Activated T-cell treated with anti-CD3 and anti-CD28 coated beads, Interleukin-2, amount 50 U/mL, for 24 hours (primary cell): ENCODE measurements around the gene SPRYD3.

Experiments used
- DNase-seq: peaks from one replicate; pipeline ENCODE4 v3.0.0-alpha.2; 2020
- H3K27ac Mint-ChIP-seq: 2 replicates; pipeline ENCODE4 v1.8.0; 2020; ENCODE audit warnings: mild to moderate bottlenecking, mixed read lengths
- H3K27me3 Mint-ChIP-seq: 2 replicates; pipeline ENCODE4 v1.8.0; 2020; ENCODE audit warnings: mixed read lengths
- H3K36me3 Mint-ChIP-seq: 2 replicates; pipeline ENCODE4 v1.8.0; 2020; ENCODE audit warnings: low read depth, mixed read lengths
- H3K4me1 Mint-ChIP-seq: 2 replicates; pipeline ENCODE4 v1.8.0; 2020; ENCODE audit warnings: low read depth, mixed read lengths
- H3K4me3 Mint-ChIP-seq: 2 replicates; pipeline ENCODE4 v1.8.0; 2020; ENCODE audit warnings: mild to moderate bottlenecking, moderate library complexity, mixed read lengths
- H3K9me3 Mint-ChIP-seq: 2 replicates; pipeline ENCODE4 v1.8.0; 2020; ENCODE audit warnings: mixed read lengths

SPRYD3 gene

GRCh38 chr12:53107122-53107521 is 27.9 kb upstream of the SPRYD3 start:
- H3K27ac Mint-ChIP-seq, result no peak overlapping the region
- H3K4me1 Mint-ChIP-seq, result peaks cover 23% of the 10 kb centered on the region
- no peaks in the 10 kb centered on the region for H3K9me3 Mint-ChIP-seq
- no peak for DNase-seq
- no peak overlapping the region for H3K4me3 Mint-ChIP-seq
- H3K36me3 Mint-ChIP-seq, result no peaks in the 10 kb centered on the region
- no peaks in the 10 kb centered on the region for H3K27me3 Mint-ChIP-seq

DNA sequence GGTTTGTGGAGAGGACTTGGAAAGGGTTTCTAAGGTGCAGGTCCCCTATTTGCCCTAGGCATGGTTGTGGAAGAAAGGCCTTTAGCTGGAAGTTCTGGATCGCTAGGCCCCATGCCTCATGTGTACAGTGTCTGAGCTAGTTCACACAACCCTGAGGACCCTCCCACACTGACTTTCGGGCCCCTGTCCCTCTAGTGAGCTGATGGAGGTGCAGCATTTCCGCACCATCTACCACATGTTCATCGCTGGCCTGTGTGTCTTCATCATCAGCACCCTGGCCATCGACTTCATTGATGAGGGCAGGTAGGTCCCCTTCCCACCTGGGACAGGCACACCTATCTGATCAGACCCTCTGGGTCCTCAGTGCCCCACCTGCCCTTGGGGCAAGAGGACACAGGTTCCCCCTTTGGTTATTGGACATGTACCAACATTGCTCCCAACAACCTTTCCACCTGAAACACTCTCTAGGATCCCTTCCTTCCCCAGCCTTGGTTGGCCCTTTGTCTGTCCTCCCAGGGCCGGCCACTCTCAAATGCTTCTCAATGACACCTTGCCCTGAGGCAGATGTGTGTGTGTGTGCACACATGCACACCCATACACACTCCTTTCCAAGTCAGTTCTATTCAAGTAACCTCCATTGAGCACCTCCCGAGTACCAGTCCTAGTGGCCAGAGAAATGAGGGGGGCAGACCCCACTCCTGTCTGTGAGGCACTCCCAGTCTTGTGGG is 26.7 kb upstream of the SPRYD3 start:
- no peak overlapping the region for H3K4me3 Mint-ChIP-seq
- no peaks in the 10 kb centered on the region for H3K27me3 Mint-ChIP-seq
- H3K4me1 Mint-ChIP-seq, result peaks cover 25% of the 10 kb centered on the region
- H3K9me3 Mint-ChIP-seq, result no peaks in the 10 kb centered on the region
- H3K27ac Mint-ChIP-seq, result no peak overlapping the region
- H3K36me3 Mint-ChIP-seq, result no peaks in the 10 kb centered on the region
- DNase-seq, result no peak

GRCh38 chr12:53105256-53105655 is 26.1 kb upstream of the SPRYD3 start:
- H3K4me1 Mint-ChIP-seq, result peaks cover 25% of the 10 kb centered on the region
- H3K36me3 Mint-ChIP-seq, result no peaks in the 10 kb centered on the region
- H3K9me3 Mint-ChIP-seq, result no peaks in the 10 kb centered on the region
- no peak for DNase-seq
- H3K27me3 Mint-ChIP-seq, result no peaks in the 10 kb centered on the region
- no peak overlapping the region for H3K27ac Mint-ChIP-seq
- H3K4me3 Mint-ChIP-seq, result no peak overlapping the region

DNA sequence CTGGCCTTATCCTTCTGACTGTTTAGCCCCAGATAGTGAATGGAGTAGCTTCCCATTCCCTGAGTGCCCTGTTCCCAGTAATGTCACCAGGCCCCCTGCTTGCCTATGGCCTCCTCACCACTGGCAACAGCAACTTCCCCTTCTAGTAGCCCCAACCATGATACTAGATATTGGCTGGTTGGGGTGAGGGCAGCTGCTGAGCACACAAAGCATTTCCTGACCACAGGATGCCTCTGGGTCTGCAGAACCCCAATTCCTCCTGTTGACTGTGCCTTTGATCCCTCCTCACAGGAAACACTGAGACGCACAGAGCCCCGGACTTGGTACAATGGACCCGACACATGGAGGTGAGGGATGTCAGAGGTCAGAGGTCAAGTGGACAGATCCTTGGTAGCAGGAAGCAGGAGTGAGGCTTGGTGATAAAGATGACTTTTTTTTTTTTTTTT is 24.7 kb upstream of the SPRYD3 start:
- peaks cover 31% of the 10 kb centered on the region for H3K4me1 Mint-ChIP-seq
- no peaks in the 10 kb centered on the region for H3K36me3 Mint-ChIP-seq
- peak overlapping the region; percentile 57 for H3K27ac Mint-ChIP-seq
- H3K27me3 Mint-ChIP-seq, result no peaks in the 10 kb centered on the region
- no peaks in the 10 kb centered on the region for H3K9me3 Mint-ChIP-seq
- no peak overlapping the region for H3K4me3 Mint-ChIP-seq
- DNase-seq, result no peak

DNA sequence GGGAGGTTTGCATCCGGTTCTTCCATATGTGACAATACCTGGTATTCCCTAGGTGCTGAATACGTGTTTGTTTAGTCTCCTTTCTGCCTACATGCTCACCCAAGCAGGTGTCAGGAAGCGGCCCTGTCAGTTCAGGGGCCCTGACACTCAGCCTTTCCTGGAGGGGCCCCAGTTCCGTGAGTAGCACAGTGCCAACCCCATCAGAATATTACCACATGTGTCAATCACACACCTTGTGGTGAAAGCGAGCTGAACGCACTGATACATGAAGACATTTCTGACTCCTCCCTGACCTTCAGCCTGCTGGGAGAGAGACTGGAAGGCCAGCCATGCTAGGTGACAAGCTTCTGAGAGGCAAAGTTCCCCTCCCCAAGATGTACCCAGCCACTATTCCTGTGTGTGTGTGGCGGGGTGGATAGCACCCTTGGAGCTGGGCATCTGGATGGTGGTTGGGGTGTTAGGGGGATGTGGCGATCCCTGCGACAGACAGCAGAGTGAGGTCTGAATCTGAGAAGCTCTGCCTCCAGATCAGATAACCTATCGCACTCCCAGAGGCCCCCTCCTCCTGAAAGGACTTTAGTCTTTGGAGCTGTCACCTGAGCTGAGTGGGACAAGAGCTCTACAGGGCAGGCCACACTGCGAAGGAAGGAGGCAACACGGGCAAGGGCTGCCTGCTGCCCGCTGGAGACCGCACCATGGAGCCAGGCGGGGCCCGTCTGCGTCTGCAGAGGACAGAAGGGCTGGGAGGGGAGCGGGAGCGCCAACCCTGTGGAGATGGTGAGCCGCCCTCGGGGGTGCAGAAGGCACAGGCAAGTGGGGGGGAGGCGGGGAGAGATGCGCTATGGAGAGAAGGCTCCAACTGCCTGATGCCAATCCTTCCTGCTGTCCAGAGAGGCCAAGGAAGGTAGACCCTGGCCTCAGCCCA is 24.0 kb upstream of the SPRYD3 start, which contains the start of gene SOAT2:
TSS of gene SOAT2 (plus strand) at position 604 of the 925 bp plus-strand sequence. CDS start at position 696, 92 bp downstream.
- Mint-ChIP-seq H3K27ac (peak within 1 kb of the TSS; percentile 83), H3K27me3 (no peaks in the 10 kb centered on the region), H3K9me3 (no peaks in the 10 kb centered on the region), H3K4me1 (peaks cover 38% of the 10 kb centered on the region), H3K4me3 (peak within 1 kb of the TSS; percentile 35), H3K36me3 (no peaks in the 10 kb centered on the region)
- DNase-seq, result peak; percentile 61

- Mint-ChIP-seq H3K4me3 (no peak overlapping the region), H3K9me3 (no peaks in the 10 kb centered on the region), H3K36me3 (no peaks in the 10 kb centered on the region), H3K4me1 (peaks cover 46% of the 10 kb centered on the region), H3K27me3 (peaks cover under 1% of the 10 kb centered on the region), H3K27ac (peak overlapping the region; percentile 83)
- DNase-seq, result no peak
These were observed 23.0 kb upstream of the SPRYD3 start for GRCh38 chr12:53101931-53102781.

DNA sequence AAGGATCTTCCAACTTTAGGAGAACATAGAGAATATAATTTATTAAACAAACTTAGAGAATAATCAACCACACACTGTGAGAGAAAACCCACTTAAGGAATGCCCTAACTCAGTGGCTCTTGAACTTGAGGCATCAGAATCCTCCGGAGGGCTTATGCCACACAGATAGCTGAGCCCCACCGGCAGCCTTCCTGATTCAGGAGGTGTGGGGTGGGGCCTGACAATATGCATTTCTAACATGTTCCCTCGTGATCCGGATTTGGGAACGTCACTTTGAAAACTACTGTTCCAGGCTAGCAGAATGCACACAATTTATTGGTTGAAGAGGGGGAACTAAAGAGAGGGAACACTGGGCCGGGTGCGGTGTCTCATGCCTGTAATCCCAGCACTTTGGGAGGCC is 22.1 kb upstream of the SPRYD3 start:
- H3K4me1 Mint-ChIP-seq, result peaks cover 54% of the 10 kb centered on the region
- H3K27me3 Mint-ChIP-seq, result peaks cover 8% of the 10 kb centered on the region
- H3K36me3 Mint-ChIP-seq, result no peaks in the 10 kb centered on the region
- no peaks in the 10 kb centered on the region for H3K9me3 Mint-ChIP-seq
- H3K4me3 Mint-ChIP-seq, result no peak overlapping the region
- no peak for DNase-seq
- H3K27ac Mint-ChIP-seq, result no peak overlapping the region

GRCh38 chr12:53100466-53101151 is 21.4 kb upstream of the SPRYD3 start:
- Mint-ChIP-seq H3K9me3 (no peaks in the 10 kb centered on the region), H3K27me3 (peaks cover 10% of the 10 kb centered on the region), H3K4me1 (peaks cover 57% of the 10 kb centered on the region), H3K36me3 (no peaks in the 10 kb centered on the region), H3K27ac (no peak overlapping the region), H3K4me3 (no peak overlapping the region)
- no peak for DNase-seq

- Mint-ChIP-seq H3K27ac (peak overlapping the region; percentile 88), H3K4me1 (peaks cover 56% of the 10 kb centered on the region), H3K4me3 (peak overlapping the region; percentile 74), H3K9me3 (no peaks in the 10 kb centered on the region), H3K27me3 (peaks cover 10% of the 10 kb centered on the region), H3K36me3 (no peaks in the 10 kb centered on the region)
- peak; percentile 93 for DNase-seq
These were observed 20.1 kb upstream of the SPRYD3 start for GRCh38 chr12:53099071-53099882.

DNA sequence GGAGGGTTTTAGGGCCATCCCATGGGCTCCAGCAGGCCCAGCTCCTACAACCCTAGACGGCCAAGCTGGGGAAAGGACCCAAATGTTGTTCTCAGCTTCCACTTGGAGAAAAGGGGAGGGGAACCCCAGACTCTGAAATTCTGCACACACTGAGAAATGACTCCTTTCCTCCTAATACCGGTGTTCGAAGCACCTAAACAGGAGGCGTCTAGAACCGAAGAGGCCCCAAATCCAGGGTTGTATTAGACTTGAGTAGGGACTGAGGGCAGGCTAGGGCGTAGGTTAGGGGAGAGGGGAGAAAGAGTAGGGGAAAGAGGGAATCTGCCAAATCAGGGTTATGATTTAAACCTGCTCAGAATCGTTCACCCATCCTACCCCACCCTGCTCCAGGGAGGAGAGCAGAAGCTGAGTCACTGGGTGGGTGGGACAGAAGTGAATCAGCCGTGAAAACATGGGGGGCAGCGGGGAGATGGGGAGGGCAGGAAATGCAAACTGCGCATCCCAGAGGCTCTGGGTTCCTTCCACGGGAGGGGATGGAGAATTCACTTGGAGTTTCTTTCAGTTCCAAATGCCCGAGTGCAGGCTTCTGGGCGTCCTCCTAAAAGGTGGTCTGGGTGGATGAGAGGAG is 19.3 kb upstream of the SPRYD3 start:
- H3K4me3 Mint-ChIP-seq, result peak overlapping the region; percentile 74
- H3K27ac Mint-ChIP-seq, result peak overlapping the region; percentile 88
- peaks cover 10% of the 10 kb centered on the region for H3K27me3 Mint-ChIP-seq
- H3K4me1 Mint-ChIP-seq, result peaks cover 54% of the 10 kb centered on the region
- DNase-seq, result peak; percentile 57
- H3K36me3 Mint-ChIP-seq, result no peaks in the 10 kb centered on the region
- no peaks in the 10 kb centered on the region for H3K9me3 Mint-ChIP-seq

GRCh38 chr12:53097564-53098353 is 18.6 kb upstream of the SPRYD3 start, which contains the start of gene IGFBP6:
Gene IGFBP6 (plus strand): TSS chr12:53097667. CDS start chr12:53097718, 51 bp downstream.
- H3K9me3 Mint-ChIP-seq, result no peaks in the 10 kb centered on the region
- no peaks in the 10 kb centered on the region for H3K36me3 Mint-ChIP-seq
- H3K4me3 Mint-ChIP-seq, result peak within 1 kb of the TSS; percentile 74
- H3K27me3 Mint-ChIP-seq, result peaks cover 10% of the 10 kb centered on the region
- DNase-seq, result peak; percentile 78
- H3K4me1 Mint-ChIP-seq, result peaks cover 47% of the 10 kb centered on the region
- H3K27ac Mint-ChIP-seq, result peak within 1 kb of the TSS; percentile 88

- Mint-ChIP-seq H3K36me3 (no peaks in the 10 kb centered on the region), H3K27ac (peak overlapping the region; percentile 69), H3K4me3 (peak overlapping the region; percentile 67), H3K4me1 (peaks cover 41% of the 10 kb centered on the region), H3K9me3 (no peaks in the 10 kb centered on the region), H3K27me3 (peaks cover 10% of the 10 kb centered on the region)
- no peak for DNase-seq
These were observed 18.0 kb upstream of the SPRYD3 start for GRCh38 chr12:53097207-53097563.
